HG02840 (cell line): ENCODE measurements around the gene CTNNA3.

Source experiments
- ATAC-seq: cut with Tn5 transposase; IDR thresholded peaks from one replicate; pipeline ENCODE4 v1.9.1; 2021; ENCODE audit warnings: mild to moderate bottlenecking, moderate library complexity, moderate number of reproducible peaks; ENCODE audit not compliant: unreplicated experiment, low FRiP score

Gene CTNNA3

GRCh38 chr10:67072654-67073053 lies 623.3 kb downstream of the CTNNA3 start:
- ATAC-seq = no peak

- ATAC-seq = no peak
These were observed 645.6 kb downstream of the CTNNA3 start for GRCh38 chr10:67050415-67050814.

- ATAC-seq = no peak
These were observed 646.0 kb downstream of the CTNNA3 start for GRCh38 chr10:67049988-67050387.

GRCh38 chr10:67046507-67046906 lies 649.5 kb downstream of the CTNNA3 start:
- no peak for ATAC-seq

GRCh38 chr10:67045404-67045803 lies 650.6 kb downstream of the CTNNA3 start:
- ATAC-seq = no peak

GRCh38 chr10:67043041-67043440 lies 653.0 kb downstream of the CTNNA3 start:
- no peak for ATAC-seq

- no peak for ATAC-seq
These were observed 659.2 kb downstream of the CTNNA3 start for GRCh38 chr10:67036808-67037207.

- ATAC-seq = no peak
These were observed 662.1 kb downstream of the CTNNA3 start for GRCh38 chr10:67033878-67034277.

- no peak for ATAC-seq
These were observed 673.9 kb downstream of the CTNNA3 start for GRCh38 chr10:67022099-67022498.

GRCh38 chr10:67017218-67017617 lies 678.8 kb downstream of the CTNNA3 start:
- ATAC-seq = no peak

- ATAC-seq = no peak
These were observed 680.8 kb downstream of the CTNNA3 start for GRCh38 chr10:67015225-67015624.

GRCh38 chr10:67011981-67012380 lies 684.0 kb downstream of the CTNNA3 start:
- ATAC-seq = no peak

GRCh38 chr10:67011480-67011879 lies 684.5 kb downstream of the CTNNA3 start:
- ATAC-seq = no peak

- no peak for ATAC-seq
These were observed 690.0 kb downstream of the CTNNA3 start for GRCh38 chr10:67005981-67006380.

GRCh38 chr10:67004690-67005089 lies 691.3 kb downstream of the CTNNA3 start:
- no peak for ATAC-seq

- no peak for ATAC-seq
These were observed 696.0 kb downstream of the CTNNA3 start for GRCh38 chr10:66999762-67000545.

GRCh38 chr10:66996996-66997395 lies 699.0 kb downstream of the CTNNA3 start:
- ATAC-seq = no peak

GRCh38 chr10:66990143-66990830 lies 705.7 kb downstream of the CTNNA3 start:
- ATAC-seq = no peak

- no peak for ATAC-seq
These were observed 712.5 kb downstream of the CTNNA3 start for GRCh38 chr10:66983475-66983818.

- ATAC-seq = no peak
These were observed 713.1 kb downstream of the CTNNA3 start for GRCh38 chr10:66982792-66983474.

- ATAC-seq = no peak
These were observed 714.0 kb downstream of the CTNNA3 start for GRCh38 chr10:66982053-66982420.
